GM19467 (cell line): ENCODE data around the gene RCSD1.

ENCODE experiments used
- ATAC-seq: cut with Tn5 transposase; IDR thresholded peaks from one replicate; pipeline ENCODE4 v1.9.1; 2021; ENCODE audit warnings: mild to moderate bottlenecking, moderate library complexity; ENCODE audit not compliant: unreplicated experiment

RCSD1 gene

DNA sequence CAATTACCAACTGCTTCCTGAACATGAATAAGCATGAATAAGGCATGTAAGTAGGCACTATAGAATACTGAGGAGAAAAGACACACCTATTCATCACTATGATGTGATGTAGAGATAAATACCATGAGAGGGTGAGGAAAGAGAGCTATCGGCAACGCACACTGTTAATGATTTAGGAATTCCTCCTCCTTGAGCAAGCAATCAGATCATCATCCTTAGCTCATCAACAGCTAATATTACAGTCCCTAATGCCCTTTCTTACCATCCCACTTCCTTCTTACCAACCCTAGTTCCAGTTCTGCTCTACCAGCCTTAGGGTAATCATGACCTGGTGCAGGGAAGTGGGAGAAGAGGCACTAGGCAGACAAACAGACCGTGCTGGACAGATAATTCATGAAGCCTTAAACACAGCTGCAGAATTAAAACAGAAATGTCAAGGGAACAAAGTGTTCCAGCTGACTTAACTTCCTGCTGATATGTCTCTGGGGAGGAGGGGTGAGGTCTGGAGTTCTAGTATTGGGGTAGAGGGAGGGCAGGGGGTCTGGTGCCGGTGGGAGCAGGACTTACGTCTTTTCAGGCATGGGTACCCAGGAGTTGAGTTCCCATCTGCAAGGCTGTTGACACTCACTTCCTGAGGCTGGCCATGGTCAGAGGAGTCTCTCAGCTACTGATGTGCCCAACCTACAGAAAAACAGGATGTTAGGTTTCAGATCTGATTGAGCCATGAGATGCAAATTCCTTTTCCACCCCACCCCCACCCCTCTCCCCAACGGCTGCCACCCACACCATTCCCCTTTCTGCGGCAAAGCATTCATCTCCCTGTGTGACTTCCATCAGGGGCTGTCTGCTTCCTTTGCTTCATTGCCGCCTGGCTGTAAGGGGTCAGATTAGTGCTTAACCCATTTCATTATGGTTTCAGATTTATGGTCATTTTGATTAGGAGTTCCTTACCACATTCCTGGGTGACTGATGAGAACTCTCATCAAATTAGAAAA is 12.6 kb upstream of the RCSD1 start:
- peak; percentile 50 for ATAC-seq

DNA sequence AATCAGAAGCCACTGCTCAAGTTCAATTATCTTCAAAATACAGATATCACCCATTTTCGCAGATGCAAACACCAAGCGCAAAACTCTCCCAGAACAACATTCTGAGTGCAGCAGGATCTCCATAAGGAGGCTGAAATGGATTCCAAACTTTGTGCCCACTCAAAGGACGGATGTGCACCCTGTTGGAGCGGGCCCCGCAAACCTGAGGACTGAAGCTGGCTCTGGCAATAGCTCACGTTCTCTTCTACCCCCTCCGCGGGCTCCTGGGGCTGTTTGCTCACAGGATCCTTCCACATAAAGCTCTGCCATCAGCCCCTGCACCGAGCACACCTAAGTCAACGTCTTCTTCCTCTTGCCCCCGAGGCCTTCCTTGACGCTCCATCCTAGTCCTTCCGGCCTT is 11.7 kb upstream of the RCSD1 start:
- ATAC-seq, result no peak

DNA sequence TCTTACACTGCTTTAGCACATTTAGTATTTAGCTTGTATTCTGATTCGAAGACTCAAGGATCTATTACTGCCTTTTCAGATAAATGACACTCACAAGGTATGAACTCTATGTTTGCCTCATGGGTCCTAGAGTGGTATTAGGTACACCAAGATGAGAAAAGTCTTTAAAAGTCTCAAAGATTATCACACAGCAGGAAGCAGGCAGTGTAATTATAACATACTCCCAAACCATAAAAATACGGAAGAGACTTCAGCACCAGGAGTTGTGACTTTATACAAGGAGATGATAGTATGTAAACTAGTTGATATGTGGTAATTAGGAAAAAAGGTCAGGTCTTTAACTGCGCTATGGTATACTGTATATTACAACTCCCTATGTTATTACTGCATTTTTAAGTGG is 11.2 kb upstream of the RCSD1 start:
- ATAC-seq, result no peak

- no peak for ATAC-seq
Observed at GRCh38 chr1:167620002-167620401, 10.0 kb upstream of the RCSD1 start.

DNA sequence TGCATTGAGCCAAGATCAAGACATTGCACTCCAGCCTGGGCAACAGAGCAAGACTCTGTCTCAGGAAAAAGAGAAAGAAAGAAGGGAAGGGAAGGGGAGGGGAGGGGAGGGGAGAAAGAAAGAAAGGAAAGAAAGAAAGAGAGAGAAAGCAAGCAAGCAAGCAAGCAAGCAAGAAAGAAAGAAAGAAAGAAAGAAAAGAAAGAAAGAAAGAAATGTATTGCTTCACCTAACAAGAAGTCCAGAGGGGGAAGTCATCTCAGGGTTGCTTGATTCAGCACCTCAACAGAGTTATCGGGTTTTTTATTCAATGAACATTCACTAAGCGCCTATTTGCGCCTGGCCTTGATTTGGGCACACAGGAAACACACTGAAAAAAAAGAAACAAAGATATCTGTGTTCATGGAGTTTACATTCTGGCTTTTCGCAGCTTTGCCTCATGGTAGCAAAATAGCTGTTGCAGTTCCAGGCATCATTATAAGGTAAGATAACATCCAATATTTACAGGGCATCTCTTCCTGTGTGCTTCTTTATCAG is 8.2 kb upstream of the RCSD1 start:
- ATAC-seq, result no peak

DNA sequence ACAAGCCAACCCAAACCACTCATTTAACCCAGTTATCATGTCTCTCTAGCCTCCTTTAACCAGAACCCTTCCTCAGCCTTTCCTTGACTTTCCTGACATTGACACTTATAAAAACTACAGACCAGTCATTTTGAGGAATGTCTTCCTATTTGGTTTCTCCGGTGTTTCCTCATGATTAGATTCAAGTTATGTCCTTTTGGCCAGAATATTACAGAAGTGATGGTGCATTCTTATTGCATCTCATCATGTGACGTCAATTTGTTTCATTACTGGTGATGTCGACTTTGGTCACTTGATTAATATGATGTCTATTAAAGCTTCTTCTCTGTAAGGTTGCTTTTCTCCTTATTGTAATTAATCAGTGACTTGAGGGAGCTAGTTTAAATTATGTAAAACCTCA is 6.1 kb upstream of the RCSD1 start:
- ATAC-seq, result no peak

DNA sequence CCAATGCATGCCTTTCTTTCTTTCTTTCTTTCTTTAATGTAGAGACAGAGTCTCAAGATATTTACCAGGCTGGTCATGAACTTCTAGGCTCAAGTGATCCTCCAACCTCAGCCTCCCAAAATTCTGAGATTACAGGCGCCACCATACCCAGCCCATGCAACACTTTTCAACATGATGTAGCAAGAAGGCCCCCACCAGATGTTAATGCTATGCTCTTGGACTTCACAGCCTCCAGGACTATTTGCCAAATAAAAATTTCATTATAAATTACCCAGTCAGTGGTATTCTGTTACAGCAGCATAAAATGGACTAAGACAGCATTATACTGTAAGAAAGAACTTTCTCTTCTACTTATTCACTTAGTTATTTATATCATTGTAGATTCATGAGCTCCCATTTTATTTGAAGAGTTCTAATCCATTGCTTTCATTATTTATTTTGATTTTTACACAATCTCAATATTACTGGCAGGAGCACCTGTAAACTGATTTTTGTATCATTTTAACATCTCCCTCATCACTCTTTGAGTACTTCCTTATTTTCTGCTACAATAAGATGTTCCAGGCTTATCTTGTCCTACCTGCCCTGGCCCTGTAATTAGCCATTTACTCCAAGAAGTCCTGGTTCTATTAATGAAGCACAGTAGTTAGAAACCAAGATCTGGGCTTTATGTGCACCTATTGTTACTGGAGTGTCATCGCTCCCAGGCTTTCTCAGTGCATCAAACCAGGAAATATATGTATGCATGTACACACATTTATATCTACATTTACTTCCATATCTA is 4.8 kb upstream of the RCSD1 start:
- no peak for ATAC-seq

GRCh38 chr1:167627615-167627864 is 2.5 kb upstream of the RCSD1 start:
- no peak for ATAC-seq

DNA sequence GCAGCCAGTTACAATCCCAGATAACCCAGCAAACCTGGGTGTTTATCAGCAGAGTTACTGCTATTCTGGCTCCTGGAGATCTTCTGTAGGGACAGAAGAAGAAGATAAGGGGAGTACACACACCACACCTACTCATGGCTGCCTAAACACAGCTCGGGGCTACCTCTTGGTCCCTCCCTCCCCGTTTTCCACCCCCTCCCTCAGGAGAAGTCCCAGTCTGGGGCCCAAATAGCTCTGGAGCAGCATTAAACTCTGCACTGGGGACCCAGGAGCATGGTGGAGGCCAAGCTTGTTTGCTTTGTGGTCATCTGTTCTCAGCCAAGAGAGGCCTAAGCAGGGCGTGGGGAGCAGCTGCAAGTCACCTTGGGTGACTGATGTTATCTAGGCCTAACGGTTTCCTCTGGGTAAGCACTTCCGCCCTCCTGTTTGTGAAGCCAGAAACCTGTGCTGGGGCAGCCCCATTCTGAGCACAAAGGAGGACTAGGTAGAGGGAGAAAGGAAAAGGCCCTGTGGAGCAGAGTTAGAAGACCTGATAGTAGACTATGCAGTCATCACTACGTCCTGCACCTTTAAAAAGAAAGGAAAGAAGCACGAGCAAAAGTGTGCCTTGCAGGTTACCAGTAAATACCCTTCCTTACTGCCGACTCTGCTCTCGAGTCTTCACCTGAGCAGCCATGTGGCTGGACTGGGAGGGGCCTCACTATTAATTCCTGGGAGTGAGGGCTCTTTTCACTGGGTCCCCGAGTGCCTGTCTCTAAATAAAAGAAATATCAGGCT is 2.0 kb upstream of the RCSD1 start:
- peak; percentile 53 for ATAC-seq

- no peak for ATAC-seq
Observed at GRCh38 chr1:167628741-167629515, 1.1 kb upstream of the RCSD1 start.

GRCh38 chr1:167630568-167631385 is 745 bp downstream of the RCSD1 start:
- ATAC-seq, result no peak

DNA sequence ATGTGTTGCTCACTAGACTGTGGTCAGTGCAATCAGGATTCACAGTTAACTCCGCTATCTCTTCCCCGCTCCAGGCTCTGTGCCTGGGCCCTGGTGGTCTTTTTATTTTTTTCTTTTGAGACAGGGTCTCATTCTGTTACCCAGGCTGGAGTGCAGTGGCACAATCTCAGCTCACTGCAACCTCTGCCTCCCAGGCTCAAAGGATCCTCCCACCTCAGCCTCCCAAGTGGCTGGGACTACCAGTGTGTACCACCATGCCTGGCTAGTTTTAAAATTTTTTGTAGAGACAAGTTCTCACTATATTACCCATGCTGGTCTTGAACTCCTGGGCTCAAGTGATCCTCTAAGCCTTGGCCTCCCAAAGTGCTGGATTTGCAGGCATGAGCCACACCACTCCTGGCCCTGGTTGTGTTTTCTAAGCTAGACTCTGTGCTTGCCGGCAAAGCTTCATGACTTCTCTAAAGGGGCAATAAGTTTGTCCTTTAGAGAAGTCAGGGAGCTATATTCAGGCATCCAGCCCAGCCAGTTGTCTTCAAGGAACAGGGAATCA is 1.4 kb downstream of the RCSD1 start:
- ATAC-seq, result no peak

GRCh38 chr1:167631936-167632614 is 2.0 kb downstream of the RCSD1 start:
- ATAC-seq, result no peak

- no peak for ATAC-seq
Observed at GRCh38 chr1:167633258-167633944, 3.4 kb downstream of the RCSD1 start.

DNA sequence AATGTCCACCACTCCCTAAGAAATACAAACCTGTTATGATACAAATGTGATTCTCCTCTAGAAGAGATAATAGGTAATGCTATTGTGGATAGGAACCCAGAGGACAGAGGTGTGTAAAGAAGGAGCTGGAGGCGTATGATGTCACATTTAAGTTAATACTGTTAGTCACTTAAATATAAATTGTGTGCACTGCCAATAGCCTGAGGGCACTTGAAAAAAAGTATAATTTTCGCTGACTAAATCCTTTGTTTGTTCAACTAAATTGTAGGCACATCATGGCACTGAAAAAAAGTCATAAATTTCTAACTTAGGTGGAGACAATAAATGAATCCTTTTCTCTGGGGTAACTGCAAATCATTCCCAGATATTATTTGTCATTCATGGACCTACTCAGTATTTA is 4.4 kb downstream of the RCSD1 start:
- ATAC-seq, result no peak

DNA sequence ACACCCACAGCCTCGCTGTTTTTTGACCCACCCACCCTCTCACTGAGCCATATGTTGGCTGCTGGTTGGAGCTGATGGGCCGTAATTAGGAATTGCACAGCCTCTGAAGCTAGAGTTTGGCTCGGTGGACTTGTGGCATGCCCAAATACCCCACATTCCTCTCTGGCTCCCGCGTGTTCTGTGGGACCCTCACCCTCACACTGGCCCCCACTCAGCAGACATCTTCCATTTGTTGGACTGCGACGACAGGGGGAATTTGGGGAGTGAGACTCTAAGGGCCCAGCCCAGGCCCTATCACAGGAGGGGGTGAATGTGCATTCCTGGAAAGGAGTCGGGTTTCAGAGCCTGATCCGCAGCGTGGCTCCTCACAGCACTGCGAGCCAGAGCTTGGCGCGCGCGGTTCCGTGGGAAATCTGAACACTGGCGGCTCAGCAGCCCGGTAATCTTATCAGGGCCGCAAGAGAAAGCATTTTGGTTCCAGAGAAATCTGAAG is 5.2 kb downstream of the RCSD1 start:
- ATAC-seq, result no peak

DNA sequence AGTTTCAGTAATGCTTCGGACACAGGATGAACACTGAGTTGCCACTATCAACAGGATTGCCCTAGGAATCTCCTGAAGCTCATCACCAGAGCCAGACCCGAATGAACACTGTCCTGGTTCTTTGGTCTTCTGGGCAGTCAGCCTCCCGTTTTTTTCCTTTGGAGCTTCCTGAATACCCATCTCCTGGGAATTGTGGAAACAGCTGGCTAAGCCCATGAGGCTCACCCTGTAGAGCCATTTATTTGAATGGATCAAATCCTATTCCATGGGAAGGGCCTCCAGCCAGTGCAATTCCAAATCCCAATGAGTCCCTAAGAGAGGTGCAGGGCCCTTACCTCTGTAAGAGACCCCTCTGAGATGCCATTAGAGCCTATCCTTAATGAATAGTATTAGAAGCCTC is 5.9 kb downstream of the RCSD1 start:
- ATAC-seq, result no peak

- ATAC-seq, result no peak
Observed at GRCh38 chr1:167638064-167638463, 8.0 kb downstream of the RCSD1 start.
